Neural progenitor cell (in vitro differentiated cells): ENCODE data around the gene SDC4. TPM values are rescaled to one million over a fixed set of nuclear protein-coding genes. Genes with fewer than 3 reads are reported as not detected.

ENCODE experiments used
- DNase-seq: peaks from one replicate; pipeline ENCODE4 v3.0.0-alpha.2; 2016; ENCODE audit warnings: low spot score
- H2AFZ ChIP-seq: fragments of 200-600 bp; sonication (generic); replicated peaks from 2 replicates; pipeline ENCODE4 v1.6.1; 2016; ENCODE audit warnings: antibody characterized with exemption
- H3F3A ChIP-seq: fragments of 200-600 bp; sonication (generic); 2 replicates; pipeline ENCODE4 v1.6.1; 2016; ENCODE audit warnings: antibody characterized with exemption, low read depth
- H3K27ac ChIP-seq: fragments of 200-600 bp; sonication (generic); 2 replicates; pipeline ENCODE4 v1.5.1; 2016; ENCODE audit warnings: mild to moderate bottlenecking
- H3K27me3 ChIP-seq: fragments of 200-600 bp; sonication (generic); 2 replicates; pipeline ENCODE4 v1.6.1; 2016; ENCODE audit warnings: mild to moderate bottlenecking, moderate library complexity
- H3K36me3 ChIP-seq: fragments of 200-600 bp; sonication (generic); 2 replicates; pipeline ENCODE4 v1.5.1; 2016
- H3K4me1 ChIP-seq: fragments of 200-600 bp; sonication (generic); 2 replicates; pipeline ENCODE4 v1.6.1; 2016; ENCODE audit warnings: mixed run types
- H3K4me2 ChIP-seq: fragments of 200-600 bp; sonication (generic); 2 replicates; pipeline ENCODE4 v1.6.1; 2016
- H3K4me3 ChIP-seq: fragments of 200-600 bp; sonication (generic); 2 replicates; pipeline ENCODE4 v1.5.1; 2016
- H3K79me2 ChIP-seq: fragments of 200-600 bp; sonication (generic); 2 replicates; pipeline ENCODE4 v1.6.1; 2016; ENCODE audit warnings: low read depth
- H3K9ac ChIP-seq: fragments of 200-600 bp; sonication (generic); 2 replicates; pipeline ENCODE4 v1.6.1; 2016
- H3K9me3 ChIP-seq: fragments of 200-600 bp; sonication (generic); 2 replicates; pipeline ENCODE4 v1.5.1; 2016; ENCODE audit warnings: low read depth
- H4K20me1 ChIP-seq: fragments of 200-600 bp; sonication (generic); 2 replicates; pipeline ENCODE4 v1.6.1; 2016; ENCODE audit warnings: low read depth
- H3K27ac Mint-ChIP-seq: 3 replicates; pipeline ENCODE4 v1.8.0; 2021; ENCODE audit warnings: mixed read lengths
- H3K27me3 Mint-ChIP-seq: 2 replicates; pipeline ENCODE4 v1.8.0; 2022; ENCODE audit warnings: low read depth, mild to moderate bottlenecking, inconsistent platforms, moderate library complexity, mixed read lengths; ENCODE audit not compliant: insufficient read depth
- H3K36me3 Mint-ChIP-seq: 3 replicates; pipeline ENCODE4 v1.8.0; 2021; ENCODE audit warnings: mixed read lengths
- H3K4me1 Mint-ChIP-seq: 3 replicates; pipeline ENCODE4 v1.8.0; 2021; ENCODE audit warnings: mixed read lengths
- H3K4me3 Mint-ChIP-seq: 3 replicates; pipeline ENCODE4 v1.8.0; 2021; ENCODE audit warnings: mild to moderate bottlenecking, moderate library complexity, mixed read lengths
- H3K9me3 Mint-ChIP-seq: 3 replicates; pipeline ENCODE4 v1.8.0; 2020; ENCODE audit warnings: mixed read lengths
- EZH2 ChIP-seq: fragments of 200-600 bp; sonication (generic); IDR thresholded peaks from 2 replicates; pipeline ENCODE4 v1.6.1; 2017; ENCODE audit warnings: antibody characterized with exemption, mild to moderate bottlenecking, moderate library complexity
- EZH2phosphoT487 ChIP-seq: fragments of 200-600 bp; sonication (generic); IDR thresholded peaks from 2 replicates; pipeline ENCODE4 v1.6.1; 2017; ENCODE audit warnings: antibody characterized with exemption
- total RNA-seq: library from RNA; depleted of rRNA; stranded (reverse); fragments of >200 nt; gene quantifications from 2 replicates; pipeline ENCODE4 v1.2.3, GENCODE V29; 2015; ENCODE audit warnings: low replicate concordance
- TF ChIP-seq, protein P1 (sequence below): fragments of 200-600 bp; sonication (generic); IDR thresholded peaks from 2 replicates; pipeline ENCODE4 v1.5.1; 2017; ENCODE audit warnings: antibody characterized with exemption, mild to moderate bottlenecking

Gene SDC4
- total RNA-seq, 1 donor from 2014 or later: 19.3 TPM

DNA sequence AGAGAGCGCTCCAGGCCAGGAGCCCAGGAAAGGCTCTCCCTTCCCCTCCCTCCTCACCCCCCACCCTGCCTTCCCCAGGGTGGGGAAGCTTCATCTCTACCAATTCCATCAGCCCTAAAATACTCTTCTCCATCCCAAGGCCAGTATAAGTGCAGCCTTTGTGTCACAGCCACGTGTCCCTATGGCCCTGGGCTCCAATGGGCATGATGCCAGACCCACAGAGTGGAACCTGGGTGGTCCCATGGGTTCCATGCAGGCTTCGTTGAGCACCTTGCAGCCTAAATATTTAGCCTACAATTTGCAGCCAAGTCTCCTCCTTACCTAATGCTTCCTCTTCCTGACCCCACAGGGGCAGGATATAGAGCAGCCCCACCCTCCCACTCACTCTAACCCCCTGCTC, 39.1 kb downstream of the SDC4 start:
- H3K9me3 Mint-ChIP-seq: no peaks in the 10 kb centered on the region

GRCh38 chr20:45308117-45308778, 40.0 kb downstream of the SDC4 start, which contains the start of gene MATN4:
MATN4 (minus strand) TSS chr20:45308299; CDS start chr20:45305582, 2,717 bp downstream.
- Histone ChIP-seq H3K27ac (no peak within 1 kb of the TSS), H3F3A (no peaks in the 10 kb centered on the region), H3K4me2 (no peak within 1 kb of the TSS), H3K36me3 (no peaks in the 10 kb centered on the region), H3K27me3 (peaks cover 29% of the 10 kb centered on the region), H3K4me3 (no peak within 1 kb of the TSS), H3K9me3 (no peaks in the 10 kb centered on the region), H2AFZ (no peak within 1 kb of the TSS), H4K20me1 (no peaks in the 10 kb centered on the region), H3K9ac (no peak within 1 kb of the TSS), H3K79me2 (no peaks in the 10 kb centered on the region), H3K4me1 (no peaks in the 10 kb centered on the region)
- TF ChIP-seq, protein P1, sequence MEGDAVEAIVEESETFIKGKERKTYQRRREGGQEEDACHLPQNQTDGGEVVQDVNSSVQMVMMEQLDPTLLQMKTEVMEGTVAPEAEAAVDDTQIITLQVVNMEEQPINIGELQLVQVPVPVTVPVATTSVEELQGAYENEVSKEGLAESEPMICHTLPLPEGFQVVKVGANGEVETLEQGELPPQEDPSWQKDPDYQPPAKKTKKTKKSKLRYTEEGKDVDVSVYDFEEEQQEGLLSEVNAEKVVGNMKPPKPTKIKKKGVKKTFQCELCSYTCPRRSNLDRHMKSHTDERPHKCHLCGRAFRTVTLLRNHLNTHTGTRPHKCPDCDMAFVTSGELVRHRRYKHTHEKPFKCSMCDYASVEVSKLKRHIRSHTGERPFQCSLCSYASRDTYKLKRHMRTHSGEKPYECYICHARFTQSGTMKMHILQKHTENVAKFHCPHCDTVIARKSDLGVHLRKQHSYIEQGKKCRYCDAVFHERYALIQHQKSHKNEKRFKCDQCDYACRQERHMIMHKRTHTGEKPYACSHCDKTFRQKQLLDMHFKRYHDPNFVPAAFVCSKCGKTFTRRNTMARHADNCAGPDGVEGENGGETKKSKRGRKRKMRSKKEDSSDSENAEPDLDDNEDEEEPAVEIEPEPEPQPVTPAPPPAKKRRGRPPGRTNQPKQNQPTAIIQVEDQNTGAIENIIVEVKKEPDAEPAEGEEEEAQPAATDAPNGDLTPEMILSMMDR: no peak
- TF ChIP-seq EZH2phosphoT487 (no peak), EZH2 (no peak)
- peaks cover 7% of the 10 kb centered on the region for H3K4me1 Mint-ChIP-seq
- DNase-seq: no peak
- H3K9me3 Mint-ChIP-seq: peaks cover 3% of the 10 kb centered on the region
- peaks cover 4% of the 10 kb centered on the region for H3K36me3 Mint-ChIP-seq
- H3K27me3 Mint-ChIP-seq: peaks cover 14% of the 10 kb centered on the region
- H3K4me3 Mint-ChIP-seq: peak within 1 kb of the TSS; percentile 28
- peak within 1 kb of the TSS; percentile 7 for H3K27ac Mint-ChIP-seq

More for the DNA sequence above, 39.1 kb downstream of the SDC4 start:
- Mint-ChIP-seq H3K27me3 (peaks cover 14% of the 10 kb centered on the region), H3K4me1 (no peaks in the 10 kb centered on the region), H3K27ac (no peak overlapping the region), H3K36me3 (no peaks in the 10 kb centered on the region), H3K4me3 (no peak overlapping the region)
- Histone ChIP-seq H3K9ac (no peak overlapping the region), H3K27me3 (peaks cover 29% of the 10 kb centered on the region), H3K9me3 (no peaks in the 10 kb centered on the region), H3K4me3 (no peak overlapping the region), H3F3A (no peaks in the 10 kb centered on the region), H3K27ac (no peak overlapping the region), H3K4me1 (no peaks in the 10 kb centered on the region), H3K36me3 (no peaks in the 10 kb centered on the region), H4K20me1 (no peaks in the 10 kb centered on the region), H3K4me2 (no peak overlapping the region), H3K79me2 (no peaks in the 10 kb centered on the region), H2AFZ (no peak overlapping the region)
- no peak for DNase-seq
- TF ChIP-seq EZH2phosphoT487 (no peak), EZH2 (no peak)
- TF ChIP-seq, protein P1: no peak

- Histone ChIP-seq H3K79me2 (no peaks in the 10 kb centered on the region), H3F3A (no peaks in the 10 kb centered on the region), H4K20me1 (no peaks in the 10 kb centered on the region), H3K4me2 (no peak overlapping the region), H3K36me3 (no peaks in the 10 kb centered on the region), H2AFZ (no peak overlapping the region), H3K9ac (no peak overlapping the region), H3K27ac (no peak overlapping the region), H3K9me3 (no peaks in the 10 kb centered on the region), H3K27me3 (peaks cover 25% of the 10 kb centered on the region), H3K4me1 (no peaks in the 10 kb centered on the region), H3K4me3 (no peak overlapping the region)
- peaks cover 3% of the 10 kb centered on the region for H3K9me3 Mint-ChIP-seq
- H3K27me3 Mint-ChIP-seq: peaks cover 14% of the 10 kb centered on the region
- H3K36me3 Mint-ChIP-seq: peaks cover 4% of the 10 kb centered on the region
- H3K27ac Mint-ChIP-seq: no peak overlapping the region
- no peak overlapping the region for H3K4me3 Mint-ChIP-seq
- TF ChIP-seq EZH2phosphoT487 (no peak), EZH2 (no peak)
- TF ChIP-seq, protein P1: no peak
- DNase-seq: no peak
- peaks cover 8% of the 10 kb centered on the region for H3K4me1 Mint-ChIP-seq
These were observed 41.1 kb downstream of the SDC4 start for GRCh38 chr20:45307076-45307640.
